Parathyroid adenoma (tissue), 2 donors: ENCODE measurements around the gene LARP7.
"Not testable (repeated sequence)": the region's sequence is repeated elsewhere in the genome, so short reads cannot be mapped to it uniquely, and the experiment has no call there.

Source experiments
- H2AFZ ChIP-seq: fragments of 300-600 bp; sonication (generic); one replicate; pipeline ENCODE4 v1.7.0; 2017; ENCODE audit warnings: antibody characterized with exemption, mild to moderate bottlenecking
- H3K27ac ChIP-seq: fragments of 300-600 bp; sonication (generic); one replicate; pipeline ENCODE4 v1.7.0; 2017
- H3K27me3 ChIP-seq: fragments of 300-600 bp; sonication (generic); one replicate; pipeline ENCODE4 v1.7.0; 2017; ENCODE audit warnings: low read length; ENCODE audit not compliant: control insufficient read depth, insufficient read depth
- H3K36me3 ChIP-seq: fragments of 300-600 bp; sonication (generic); one replicate; pipeline ENCODE4 v1.7.0; 2017; ENCODE audit warnings: low read length; ENCODE audit not compliant: control insufficient read depth, insufficient read depth
- H3K4me1 ChIP-seq: fragments of 300-600 bp; sonication (generic); one replicate; pipeline ENCODE4 v1.7.0; 2017; ENCODE audit warnings: control low read depth
- H3K4me2 ChIP-seq: fragments of 300-600 bp; sonication (generic); one replicate; pipeline ENCODE4 v1.7.0; 2017; ENCODE audit warnings: low read length
- H3K4me3 ChIP-seq: fragments of 300-600 bp; sonication (generic); one replicate; pipeline ENCODE4 v1.7.0; 2017; ENCODE audit warnings: low read depth, low read length
- H3K79me2 ChIP-seq: fragments of 300-600 bp; sonication (generic); one replicate; pipeline ENCODE4 v1.7.0; 2017; ENCODE audit warnings: control low read depth
- H3K9ac ChIP-seq: fragments of 300-600 bp; sonication (generic); one replicate; pipeline ENCODE4 v1.7.0; 2017; ENCODE audit warnings: mild to moderate bottlenecking
- H3K9me3 ChIP-seq: fragments of 300-600 bp; sonication (generic); one replicate; pipeline ENCODE4 v1.7.0; 2017; ENCODE audit warnings: low read length; ENCODE audit not compliant: control insufficient read depth
- CTCF ChIP-seq: fragments of 300-600 bp; sonication (generic); IDR thresholded peaks from one replicate; pipeline ENCODE4 v1.7.0; 2017; ENCODE audit warnings: antibody characterized with exemption, mild to moderate bottlenecking
- donor health status: primary hyperparathyroidism.

LARP7 gene

GRCh38 chr4:112704322-112704721 is 67.4 kb downstream of the LARP7 start:
- no peaks in the 10 kb centered on the region for H3K4me1 ChIP-seq
- no peak overlapping the region for H3K27ac ChIP-seq
- no peaks in the 10 kb centered on the region for H3K79me2 ChIP-seq
- no peak overlapping the region for H3K9ac ChIP-seq
- H3K27me3 ChIP-seq: no peaks in the 10 kb centered on the region
- H3K36me3 ChIP-seq: no peaks in the 10 kb centered on the region
- no peaks in the 10 kb centered on the region for H3K9me3 ChIP-seq
- no peak overlapping the region for H3K4me3 ChIP-seq
- no peak overlapping the region for H2AFZ ChIP-seq
- TF ChIP-seq CTCF: no peak
- no peak overlapping the region for H3K4me2 ChIP-seq

DNA sequence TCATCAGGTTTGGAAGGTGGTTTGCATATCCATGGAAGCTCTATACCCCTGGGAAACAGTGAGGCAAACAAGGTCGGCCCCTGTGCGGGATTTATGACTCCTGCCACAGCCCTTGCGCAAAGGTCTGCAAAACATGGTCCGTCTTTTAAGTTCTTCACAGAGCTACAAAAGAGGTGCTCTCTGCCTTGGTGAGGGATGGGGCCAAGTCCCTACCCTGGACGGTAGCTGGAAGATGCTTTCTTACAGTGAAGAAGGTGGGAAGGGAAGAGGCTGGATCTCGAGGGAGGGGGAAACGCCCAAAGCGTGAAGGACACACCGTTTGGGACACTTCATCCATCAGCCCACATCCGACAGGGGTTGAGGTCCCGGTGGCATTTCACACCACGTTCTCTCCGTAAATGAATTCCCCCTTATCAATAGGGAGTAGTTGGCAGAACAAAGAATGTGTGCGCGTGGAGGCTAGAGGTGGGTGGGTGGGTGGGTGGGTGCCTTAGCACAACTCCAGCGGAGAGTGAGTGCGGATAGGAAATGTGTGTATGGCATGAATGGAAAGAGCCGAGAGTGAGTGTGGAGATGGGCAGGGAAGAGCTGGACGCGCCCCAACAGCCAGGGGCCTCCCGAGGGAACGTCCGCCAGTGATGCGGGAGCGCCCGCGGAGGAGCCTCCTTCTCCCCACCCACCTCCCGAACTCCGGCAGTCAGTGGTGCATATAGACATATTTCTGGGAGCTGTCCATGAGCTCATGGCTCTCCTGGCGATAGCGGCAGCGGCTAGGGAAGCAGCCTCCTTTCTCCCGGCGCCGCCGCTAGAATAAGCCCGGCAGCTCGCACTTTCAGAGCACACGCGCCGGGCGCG is 68.3 kb downstream of the LARP7 start:
- Histone ChIP-seq H3K27me3 (no peaks in the 10 kb centered on the region), H3K27ac (no peak overlapping the region)

DNA sequence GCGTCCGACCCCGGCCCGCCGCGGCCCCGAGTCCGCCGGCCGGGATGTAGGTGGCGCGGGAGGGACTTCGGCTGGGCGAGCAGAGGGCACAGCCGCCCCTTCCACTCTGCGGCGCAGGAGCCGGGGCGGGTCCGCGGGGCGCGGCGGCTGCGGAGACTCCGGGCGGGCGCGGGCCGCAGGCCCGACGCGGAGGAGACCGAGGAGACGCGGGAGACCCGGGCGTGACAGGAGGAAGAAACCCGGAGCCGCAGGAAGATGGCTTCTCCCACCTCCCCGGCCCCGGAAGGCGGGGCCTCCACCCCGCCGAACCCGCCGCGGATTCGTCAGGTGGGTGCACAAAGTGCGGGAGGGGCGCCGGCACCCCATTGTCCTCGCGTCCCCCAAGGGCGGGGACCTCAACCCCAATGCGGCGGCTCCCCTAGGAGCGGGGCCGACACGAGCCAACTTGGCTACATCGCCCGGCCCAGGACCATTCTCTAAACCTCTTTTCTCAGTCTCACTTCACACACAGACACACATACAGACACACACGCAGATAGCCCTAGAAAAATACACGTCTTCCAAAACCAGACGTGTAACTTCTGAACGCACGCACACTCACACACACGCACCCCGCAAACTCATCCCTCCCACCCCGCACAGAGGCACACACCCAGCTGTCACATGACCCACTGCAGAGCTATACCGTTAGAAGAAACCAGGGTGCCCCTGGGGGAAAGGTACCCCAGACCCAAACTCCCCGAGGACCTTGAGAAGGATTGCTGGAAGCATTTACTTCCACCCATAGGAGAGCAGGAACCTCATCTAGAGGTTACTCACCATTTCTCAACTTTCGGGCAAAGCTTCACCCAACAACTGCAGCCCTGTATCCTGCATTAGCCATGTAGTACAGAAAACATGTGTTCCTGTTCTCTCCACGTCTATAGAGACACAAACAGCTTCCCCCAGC is 69.2 kb downstream of the LARP7 start:
- Histone ChIP-seq H3K4me3 (peak overlapping the region; percentile 12), H3K4me2 (peak overlapping the region; percentile 57), H2AFZ (peak overlapping the region; percentile 84)
- H3K36me3 ChIP-seq, H3K79me2 ChIP-seq, H3K9me3 ChIP-seq, H3K4me1 ChIP-seq, H3K27me3 ChIP-seq, H3K27ac ChIP-seq, H3K9ac ChIP-seq: not testable (repeated sequence)

More for the DNA sequence above, 68.3 kb downstream of the LARP7 start:
- Histone ChIP-seq H3K4me1 (no peaks in the 10 kb centered on the region), H3K36me3 (no peaks in the 10 kb centered on the region), H2AFZ (peak overlapping the region; percentile 72), H3K79me2 (no peaks in the 10 kb centered on the region), H3K9ac (no peak overlapping the region), H3K4me2 (peak overlapping the region; percentile 45), H3K9me3 (no peaks in the 10 kb centered on the region), H3K4me3 (no peak overlapping the region)
- TF ChIP-seq CTCF: no peak

DNA sequence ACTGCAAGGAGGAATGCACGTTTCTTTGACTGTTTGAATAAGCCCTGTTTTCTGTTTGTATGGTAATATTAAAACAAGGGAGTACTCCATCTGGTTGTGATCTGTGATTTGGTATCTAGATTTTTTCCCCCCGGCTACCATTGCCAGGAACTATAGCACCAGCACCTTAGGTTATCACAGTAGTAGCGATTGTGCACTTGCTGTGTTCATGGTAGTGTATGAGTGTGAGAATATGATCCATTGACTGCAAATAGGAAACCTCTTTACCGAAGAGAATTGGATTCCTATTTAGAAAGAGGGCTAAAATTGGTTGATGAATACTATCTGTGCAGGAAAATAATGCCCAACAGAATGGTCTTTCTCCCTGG is 69.9 kb downstream of the LARP7 start:
- no peaks in the 10 kb centered on the region for H3K4me1 ChIP-seq
- peak overlapping the region; percentile 12 for H3K4me3 ChIP-seq
- H3K27ac ChIP-seq: no peak overlapping the region
- no peak overlapping the region for H3K9ac ChIP-seq
- no peaks in the 10 kb centered on the region for H3K27me3 ChIP-seq
- H2AFZ ChIP-seq: peak overlapping the region; percentile 84
- no peaks in the 10 kb centered on the region for H3K36me3 ChIP-seq
- no peaks in the 10 kb centered on the region for H3K79me2 ChIP-seq
- H3K9me3 ChIP-seq: no peaks in the 10 kb centered on the region
- TF ChIP-seq CTCF: no peak
- H3K4me2 ChIP-seq: peak overlapping the region; percentile 57
